Measurements from ENCODE around the gene ANO9.

Gene ANO9

DNA sequence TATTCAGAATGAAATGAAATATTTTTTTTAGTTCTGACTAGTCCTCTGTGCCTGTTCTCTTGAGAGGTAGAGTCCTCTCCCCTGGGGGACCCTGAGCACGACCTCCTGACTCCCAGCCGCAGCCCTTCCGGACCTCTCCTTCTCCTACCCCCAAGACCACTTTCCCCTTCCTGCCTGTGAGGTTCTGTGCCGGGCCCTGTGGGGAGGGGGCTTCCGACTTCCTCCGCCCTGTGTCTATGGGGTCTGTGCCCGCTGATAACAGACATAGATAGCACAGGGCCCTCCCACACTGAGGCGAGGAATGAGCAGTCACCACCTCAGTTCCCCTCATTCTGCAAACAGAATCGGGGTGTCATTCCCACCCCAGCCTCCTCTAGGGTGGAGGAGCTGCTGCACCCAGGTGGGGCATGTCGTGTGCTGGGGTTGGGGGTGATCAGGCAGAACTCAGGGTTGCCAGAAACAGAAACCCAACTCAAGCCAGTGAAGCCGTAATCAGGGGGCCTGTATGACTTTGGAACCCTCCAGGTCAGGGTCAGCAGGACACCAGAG, 59.7 kb downstream of the ANO9 start:
- Histone ChIP-seq H3K4me1 (ENCODE audit: control insufficient read depth in 1 of 2, insufficient read depth in 2 of 2, low read length in 2 of 2) (no peaks in the 10 kb centered on the region), H3K27me3 (ENCODE audit: low read depth, low read length) (no peaks in the 10 kb centered on the region)

DNA sequence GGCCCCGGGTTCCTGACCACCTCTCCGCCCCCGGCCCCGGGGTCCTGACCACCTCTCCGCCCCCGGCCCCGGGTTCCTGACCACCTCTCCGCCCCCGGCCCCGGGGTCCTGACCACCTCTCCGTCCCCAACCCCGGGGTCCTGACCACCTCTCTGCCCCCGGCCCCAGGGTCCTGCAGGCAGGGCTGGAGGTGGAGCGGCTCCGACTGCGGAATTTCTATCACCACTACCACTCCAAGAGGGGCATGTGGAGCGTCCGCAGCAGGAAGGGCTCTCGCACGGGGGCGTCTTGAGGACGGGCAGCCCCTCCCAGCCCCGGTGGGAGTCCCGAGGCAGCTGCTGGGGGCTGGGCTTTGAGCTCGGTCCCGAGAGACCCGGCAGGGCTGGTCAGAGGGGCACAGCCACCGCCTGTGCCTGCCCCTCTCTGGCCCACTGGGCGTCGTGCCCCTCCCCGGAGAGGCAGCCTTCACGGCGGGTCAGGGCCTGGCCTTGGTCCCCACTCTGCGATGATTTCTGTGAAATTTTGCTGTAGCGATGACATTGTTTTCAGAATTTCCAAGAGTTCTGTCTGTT, 60.2 kb downstream of the ANO9 start:
- Histone ChIP-seq H3K4me1 (ENCODE audit: control insufficient read depth in 1 of 2, insufficient read depth in 2 of 2, low read length in 2 of 2) (no peaks in the 10 kb centered on the region), H3K4me3 (ENCODE audit: low read depth in 1 of 2, low read length in 2 of 2) (no peak overlapping the region), H3K36me3 (ENCODE audit: control insufficient read depth in 1 of 2, insufficient read depth in 2 of 2, low read length in 2 of 2) (no peaks in the 10 kb centered on the region), H3K9me3 (ENCODE audit: control insufficient read depth in 1 of 2, low read length in 2 of 2) (peaks cover 0 to 7% of the 10 kb centered on the region in 2 donors), H3K27ac (ENCODE audit: low read length) (no peak overlapping the region), H3K27me3 (ENCODE audit: low read depth, low read length) (no peaks in the 10 kb centered on the region)

More for the DNA sequence above, 59.7 kb downstream of the ANO9 start:
- Histone ChIP-seq H3K9me3 (ENCODE audit: control insufficient read depth in 1 of 2, low read length in 2 of 2) (peaks cover 0 to 9% of the 10 kb centered on the region in 2 donors), H3K4me3 (ENCODE audit: low read depth in 1 of 2, low read length in 2 of 2) (no peak overlapping the region), H3K36me3 (ENCODE audit: control insufficient read depth in 1 of 2, insufficient read depth in 2 of 2, low read length in 2 of 2) (no peaks in the 10 kb centered on the region), H3K27ac (ENCODE audit: low read length) (no peak overlapping the region)

DNA sequence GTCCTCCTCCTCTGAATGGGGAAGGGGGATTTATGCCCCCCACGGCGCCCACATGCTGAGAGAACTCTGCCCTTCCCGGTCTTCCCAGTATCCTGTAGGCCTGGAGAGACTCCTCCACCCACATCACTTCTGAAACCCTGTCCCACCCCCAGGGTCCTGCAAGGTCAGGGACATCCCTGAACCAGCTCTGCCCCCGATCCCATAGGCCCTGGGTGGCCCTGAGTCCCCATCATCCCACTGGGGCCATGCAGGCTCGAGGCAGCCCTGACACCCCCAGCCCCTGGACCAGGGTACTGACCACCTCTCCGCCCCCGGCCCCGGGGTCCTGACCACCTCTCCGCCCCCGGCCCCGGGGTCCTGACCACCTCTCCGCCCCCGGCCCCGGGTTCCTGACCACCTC, 60.8 kb downstream of the ANO9 start:
- Histone ChIP-seq H3K27me3 (ENCODE audit: low read depth, low read length) (no peaks in the 10 kb centered on the region), H3K9me3 (ENCODE audit: control insufficient read depth in 1 of 2, low read length in 2 of 2) (peaks cover 0 to under 1% of the 10 kb centered on the region in 2 donors), H3K4me1 (ENCODE audit: control insufficient read depth in 1 of 2, insufficient read depth in 2 of 2, low read length in 2 of 2) (no peaks in the 10 kb centered on the region), H3K4me3 (ENCODE audit: low read depth in 1 of 2, low read length in 2 of 2) (no peak overlapping the region), H3K27ac (ENCODE audit: low read length) (no peak overlapping the region), H3K36me3 (ENCODE audit: control insufficient read depth in 1 of 2, insufficient read depth in 2 of 2, low read length in 2 of 2) (no peaks in the 10 kb centered on the region)

GRCh38 chr11:380491-380890, 61.3 kb downstream of the ANO9 start:
- H3K9me3 ChIP-seq (ENCODE audit: control insufficient read depth in 1 of 2, low read length in 2 of 2): no peaks in the 10 kb centered on the region
- no peaks in the 10 kb centered on the region for H3K27me3 ChIP-seq (ENCODE audit: low read depth, low read length)
- no peaks in the 10 kb centered on the region for H3K4me1 ChIP-seq (ENCODE audit: control insufficient read depth in 1 of 2, insufficient read depth in 2 of 2, low read length in 2 of 2)
- H3K27ac ChIP-seq (ENCODE audit: low read length): no peak overlapping the region
- H3K36me3 ChIP-seq (ENCODE audit: control insufficient read depth in 1 of 2, insufficient read depth in 2 of 2, low read length in 2 of 2): no peaks in the 10 kb centered on the region
- no peak overlapping the region for H3K4me3 ChIP-seq (ENCODE audit: low read depth in 1 of 2, low read length in 2 of 2)

GRCh38 chr11:380095-380480, 61.7 kb downstream of the ANO9 start:
- Histone ChIP-seq H3K27ac (ENCODE audit: low read length) (no peak overlapping the region), H3K27me3 (ENCODE audit: low read depth, low read length) (no peaks in the 10 kb centered on the region), H3K4me1 (ENCODE audit: control insufficient read depth in 1 of 2, insufficient read depth in 2 of 2, low read length in 2 of 2) (no peaks in the 10 kb centered on the region), H3K4me3 (ENCODE audit: low read depth in 1 of 2, low read length in 2 of 2) (no peak overlapping the region), H3K36me3 (ENCODE audit: control insufficient read depth in 1 of 2, insufficient read depth in 2 of 2, low read length in 2 of 2) (no peaks in the 10 kb centered on the region), H3K9me3 (ENCODE audit: control insufficient read depth in 1 of 2, low read length in 2 of 2) (no peaks in the 10 kb centered on the region)

GRCh38 chr11:379205-380094, 62.4 kb downstream of the ANO9 start:
- no peak overlapping the region for H3K4me3 ChIP-seq (ENCODE audit: low read depth in 1 of 2, low read length in 2 of 2)
- H3K9me3 ChIP-seq (ENCODE audit: control insufficient read depth in 1 of 2, low read length in 2 of 2): no peaks in the 10 kb centered on the region
- no peaks in the 10 kb centered on the region for H3K36me3 ChIP-seq (ENCODE audit: control insufficient read depth in 1 of 2, insufficient read depth in 2 of 2, low read length in 2 of 2)
- H3K27ac ChIP-seq (ENCODE audit: low read length): no peak overlapping the region
- H3K4me1 ChIP-seq (ENCODE audit: control insufficient read depth in 1 of 2, insufficient read depth in 2 of 2, low read length in 2 of 2): no peaks in the 10 kb centered on the region
- no peaks in the 10 kb centered on the region for H3K27me3 ChIP-seq (ENCODE audit: low read depth, low read length)

GRCh38 chr11:377883-378500, 63.8 kb downstream of the ANO9 start:
- H3K27ac ChIP-seq (ENCODE audit: low read length): no peak overlapping the region
- no peaks in the 10 kb centered on the region for H3K27me3 ChIP-seq (ENCODE audit: low read depth, low read length)
- no peak overlapping the region for H3K4me3 ChIP-seq (ENCODE audit: low read depth in 1 of 2, low read length in 2 of 2)
- H3K4me1 ChIP-seq (ENCODE audit: control insufficient read depth in 1 of 2, insufficient read depth in 2 of 2, low read length in 2 of 2): peaks cover 0 to 3% of the 10 kb centered on the region in 2 donors
- no peaks in the 10 kb centered on the region for H3K36me3 ChIP-seq (ENCODE audit: control insufficient read depth in 1 of 2, insufficient read depth in 2 of 2, low read length in 2 of 2)
- H3K9me3 ChIP-seq (ENCODE audit: control insufficient read depth in 1 of 2, low read length in 2 of 2): no peaks in the 10 kb centered on the region

GRCh38 chr11:377174-377865, 64.5 kb downstream of the ANO9 start:
- Histone ChIP-seq H3K27me3 (ENCODE audit: low read depth, low read length) (no peaks in the 10 kb centered on the region), H3K4me3 (ENCODE audit: low read depth in 1 of 2, low read length in 2 of 2) (no peak overlapping the region), H3K36me3 (ENCODE audit: control insufficient read depth in 1 of 2, insufficient read depth in 2 of 2, low read length in 2 of 2) (no peaks in the 10 kb centered on the region), H3K27ac (ENCODE audit: low read length) (no peak overlapping the region), H3K9me3 (ENCODE audit: control insufficient read depth in 1 of 2, low read length in 2 of 2) (no peaks in the 10 kb centered on the region), H3K4me1 (ENCODE audit: control insufficient read depth in 1 of 2, insufficient read depth in 2 of 2, low read length in 2 of 2) (peaks cover 0 to 3% of the 10 kb centered on the region in 2 donors)

GRCh38 chr11:376531-377173, 65.2 kb downstream of the ANO9 start:
- peaks cover 0 to 3% of the 10 kb centered on the region in 2 donors for H3K4me1 ChIP-seq (ENCODE audit: control insufficient read depth in 1 of 2, insufficient read depth in 2 of 2, low read length in 2 of 2)
- H3K9me3 ChIP-seq (ENCODE audit: control insufficient read depth in 1 of 2, low read length in 2 of 2): no peaks in the 10 kb centered on the region
- H3K36me3 ChIP-seq (ENCODE audit: control insufficient read depth in 1 of 2, insufficient read depth in 2 of 2, low read length in 2 of 2): no peaks in the 10 kb centered on the region
- H3K27ac ChIP-seq (ENCODE audit: low read length): no peak overlapping the region
- H3K27me3 ChIP-seq (ENCODE audit: low read depth, low read length): no peaks in the 10 kb centered on the region
- no peak overlapping the region for H3K4me3 ChIP-seq (ENCODE audit: low read depth in 1 of 2, low read length in 2 of 2)

DNA sequence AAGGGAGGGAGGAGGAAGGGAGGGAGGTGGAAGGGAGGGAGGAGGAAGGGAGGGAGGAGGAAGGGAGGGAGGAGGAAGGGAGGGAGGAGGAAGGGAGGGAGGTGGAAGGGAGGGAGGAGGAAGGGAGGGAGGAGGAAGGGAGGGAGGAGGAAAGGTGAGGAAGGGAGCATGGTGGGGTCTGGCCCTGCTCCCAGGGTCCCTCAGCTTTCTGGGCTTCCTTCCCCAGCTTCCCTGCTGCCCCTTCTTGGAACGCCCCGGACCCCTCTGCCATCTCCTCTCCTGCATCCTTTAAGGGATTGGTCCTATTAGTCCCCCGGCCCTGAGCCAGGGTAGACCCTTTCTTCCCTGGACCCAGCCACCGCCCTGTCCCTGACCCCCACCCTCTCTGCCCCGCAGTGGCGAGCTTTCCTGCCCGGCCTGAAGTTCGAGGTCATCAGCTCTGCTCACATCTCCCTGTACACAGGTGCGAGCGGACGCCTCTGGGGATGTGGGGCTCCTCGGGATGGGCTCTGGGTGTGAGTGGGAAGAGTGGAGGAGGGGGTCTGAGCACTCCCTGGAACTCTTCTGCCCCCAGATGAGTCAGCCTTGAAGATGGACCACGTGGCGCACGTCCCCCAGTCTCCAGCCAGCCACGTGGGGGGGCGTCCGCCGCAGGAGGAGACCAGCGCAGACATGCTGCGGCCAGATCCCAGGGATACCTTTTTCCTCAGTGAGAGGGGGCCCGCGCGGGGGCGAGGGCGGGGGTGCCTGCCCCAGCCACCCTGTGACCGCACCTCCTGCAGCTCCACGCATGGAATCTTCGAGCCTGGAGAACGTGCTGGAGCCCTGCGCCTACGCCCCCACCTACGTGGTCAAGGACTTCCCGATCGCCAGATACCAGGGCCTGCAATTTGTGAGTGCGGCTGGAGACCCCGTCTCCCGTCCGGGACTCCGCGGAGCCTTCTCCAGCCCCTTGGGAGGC, 66.5 kb downstream of the ANO9 start:
- Histone ChIP-seq H3K4me3 (ENCODE audit: low read depth in 1 of 2, low read length in 2 of 2) (no peak overlapping the region), H3K9me3 (ENCODE audit: control insufficient read depth in 1 of 2, low read length in 2 of 2) (no peaks in the 10 kb centered on the region), H3K27ac (ENCODE audit: low read length) (no peak overlapping the region), H3K4me1 (ENCODE audit: control insufficient read depth in 1 of 2, insufficient read depth in 2 of 2, low read length in 2 of 2) (peaks cover 0 to 5% of the 10 kb centered on the region in 2 donors), H3K36me3 (ENCODE audit: control insufficient read depth in 1 of 2, insufficient read depth in 2 of 2, low read length in 2 of 2) (no peaks in the 10 kb centered on the region), H3K27me3 (ENCODE audit: low read depth, low read length) (peaks cover 2% of the 10 kb centered on the region)
